Breast epithelium (tissue), 3 donors: ENCODE results near the gene B3GNT7.

Experiments used
- CTCF ChIP-seq, 3 donors: fragments of 450-650 bp; IDR thresholded peaks; one replicate each; pipeline ENCODE4 v1.5.1; 2016 to 2017; ENCODE audit warnings: antibody characterized with exemption in 3 of 3, mild to moderate bottlenecking in 3 of 3, moderate library complexity in 3 of 3
- POLR2A ChIP-seq: fragments of 450-650 bp; IDR thresholded peaks from one replicate; pipeline ENCODE4 v1.6.1; 2016; ENCODE audit warnings: antibody characterized with exemption, mild to moderate bottlenecking, moderate library complexity

GRCh38 chr2:231360401-231360800 lies 35.1 kb upstream of the B3GNT7 start:
- TF ChIP-seq CTCF (IDR thresholded peaks at IDR 0.05) (no peak), POLR2A (no peak)
